ENCODE measurements around the gene STAT5B. TPM values are rescaled to one million over a fixed set of nuclear protein-coding genes. Genes with fewer than 3 reads are reported as not detected.

The STAT5B gene
- total and polyA plus RNA-seq, 9 of the 15 experiments (the other 6 are each of a cell fraction or from before 2014, with no cell fraction given) = 20.8 to 176 (median 92.4) TPM

- TF ChIP-seq GMEB1 (CRISPR knock-in tag; IDR thresholded peaks at IDR 0.05) (0 out of 2 replicates have a peak, but pooled peaks have one; percentile 14), PML (IDR thresholded peaks at IDR 0.05; ENCODE audit: low read length) (0 out of 2 replicates have a peak, but pooled peaks have one; percentile 24), ZBTB8A (IDR thresholded peaks at IDR 0.05; ENCODE audit: partially characterized antibody) (no peak), SIX5 (IDR thresholded peaks at IDR 0.05; ENCODE audit: borderline replicate concordance in 1 of 2, insufficient read depth in 1 of 2, low read depth in 1 of 2, low read length in 2 of 2) (no peak), STAT5A (IDR thresholded peaks at IDR 0.05; ENCODE audit: borderline replicate concordance, low read length) (no peak; the same call in 1 of the 2 replicates), PURB (CRISPR knock-in tag; IDR thresholded peaks at IDR 0.05; ENCODE audit: low read depth) (no peak), TBL1XR1 (IDR thresholded peaks at IDR 0.05; ENCODE audit: low read length in 2 of 2) (peak; percentile 71 to 81; a peak in 3 of 4 replicates), ZNF592 (IDR thresholded peaks at IDR 0.05) (peak; percentile 98), ZNF584 (CRISPR knock-in tag; IDR thresholded peaks at IDR 0.05; ENCODE audit: low read depth) (peak; percentile 41), CHD4 (IDR thresholded peaks at IDR 0.05; ENCODE audit: insufficient read depth, insufficient replicate concordance, low read depth, low read length, poor library complexity, severe bottlenecking) (no peak), NCOA1 (IDR thresholded peaks at IDR 0.05; ENCODE audit: low read depth) (peak; percentile 21; the same call in 1 of the 2 replicates), WHSC1 (IDR thresholded peaks at IDR 0.05; ENCODE audit: low read length) (no peak)
- TF ChIP-seq, protein P1, sequence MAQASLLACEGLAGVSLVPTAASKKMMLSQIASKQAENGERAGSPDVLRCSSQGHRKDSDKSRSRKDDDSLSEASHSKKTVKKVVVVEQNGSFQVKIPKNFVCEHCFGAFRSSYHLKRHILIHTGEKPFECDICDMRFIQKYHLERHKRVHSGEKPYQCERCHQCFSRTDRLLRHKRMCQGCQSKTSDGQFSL (CRISPR knock-in tag; IDR thresholded peaks at IDR 0.05) = no peak
- TF ChIP-seq, protein P1 (tag; IDR thresholded peaks at IDR 0.05) = 0 out of 4 replicates have a peak, but pooled peaks of 1 of the 2 experiments have one; percentile 56
- TF ChIP-seq, protein P2, sequence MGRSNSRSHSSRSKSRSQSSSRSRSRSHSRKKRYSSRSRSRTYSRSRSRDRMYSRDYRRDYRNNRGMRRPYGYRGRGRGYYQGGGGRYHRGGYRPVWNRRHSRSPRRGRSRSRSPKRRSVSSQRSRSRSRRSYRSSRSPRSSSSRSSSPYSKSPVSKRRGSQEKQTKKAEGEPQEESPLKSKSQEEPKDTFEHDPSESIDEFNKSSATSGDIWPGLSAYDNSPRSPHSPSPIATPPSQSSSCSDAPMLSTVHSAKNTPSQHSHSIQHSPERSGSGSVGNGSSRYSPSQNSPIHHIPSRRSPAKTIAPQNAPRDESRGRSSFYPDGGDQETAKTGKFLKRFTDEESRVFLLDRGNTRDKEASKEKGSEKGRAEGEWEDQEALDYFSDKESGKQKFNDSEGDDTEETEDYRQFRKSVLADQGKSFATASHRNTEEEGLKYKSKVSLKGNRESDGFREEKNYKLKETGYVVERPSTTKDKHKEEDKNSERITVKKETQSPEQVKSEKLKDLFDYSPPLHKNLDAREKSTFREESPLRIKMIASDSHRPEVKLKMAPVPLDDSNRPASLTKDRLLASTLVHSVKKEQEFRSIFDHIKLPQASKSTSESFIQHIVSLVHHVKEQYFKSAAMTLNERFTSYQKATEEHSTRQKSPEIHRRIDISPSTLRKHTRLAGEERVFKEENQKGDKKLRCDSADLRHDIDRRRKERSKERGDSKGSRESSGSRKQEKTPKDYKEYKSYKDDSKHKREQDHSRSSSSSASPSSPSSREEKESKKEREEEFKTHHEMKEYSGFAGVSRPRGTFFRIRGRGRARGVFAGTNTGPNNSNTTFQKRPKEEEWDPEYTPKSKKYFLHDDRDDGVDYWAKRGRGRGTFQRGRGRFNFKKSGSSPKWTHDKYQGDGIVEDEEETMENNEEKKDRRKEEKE (IDR thresholded peaks at IDR 0.05; ENCODE audit: borderline replicate concordance in 1 of 2, control insufficient read depth in 1 of 2, low read depth in 2 of 2, low read length in 1 of 2) = 0 out of 4 replicates have a peak, but pooled peaks of 1 of the 2 experiments have one; percentile 61
Measured at GRCh38 chr17:42315402-42316156, 39.4 kb upstream of the STAT5B start (continued).

Measured in K562 (cell line).